GM19043 (cell line): ENCODE results near the gene HMX3.

Experiments
- ATAC-seq: cut with Tn5 transposase; IDR thresholded peaks from one replicate; pipeline ENCODE4 v1.9.1; 2021; ENCODE audit warnings: low read depth; ENCODE audit not compliant: unreplicated experiment

HMX3 gene

GRCh38 chr10:123146894-123147634, 11.3 kb downstream of the HMX3 start:
- no peak for ATAC-seq

DNA sequence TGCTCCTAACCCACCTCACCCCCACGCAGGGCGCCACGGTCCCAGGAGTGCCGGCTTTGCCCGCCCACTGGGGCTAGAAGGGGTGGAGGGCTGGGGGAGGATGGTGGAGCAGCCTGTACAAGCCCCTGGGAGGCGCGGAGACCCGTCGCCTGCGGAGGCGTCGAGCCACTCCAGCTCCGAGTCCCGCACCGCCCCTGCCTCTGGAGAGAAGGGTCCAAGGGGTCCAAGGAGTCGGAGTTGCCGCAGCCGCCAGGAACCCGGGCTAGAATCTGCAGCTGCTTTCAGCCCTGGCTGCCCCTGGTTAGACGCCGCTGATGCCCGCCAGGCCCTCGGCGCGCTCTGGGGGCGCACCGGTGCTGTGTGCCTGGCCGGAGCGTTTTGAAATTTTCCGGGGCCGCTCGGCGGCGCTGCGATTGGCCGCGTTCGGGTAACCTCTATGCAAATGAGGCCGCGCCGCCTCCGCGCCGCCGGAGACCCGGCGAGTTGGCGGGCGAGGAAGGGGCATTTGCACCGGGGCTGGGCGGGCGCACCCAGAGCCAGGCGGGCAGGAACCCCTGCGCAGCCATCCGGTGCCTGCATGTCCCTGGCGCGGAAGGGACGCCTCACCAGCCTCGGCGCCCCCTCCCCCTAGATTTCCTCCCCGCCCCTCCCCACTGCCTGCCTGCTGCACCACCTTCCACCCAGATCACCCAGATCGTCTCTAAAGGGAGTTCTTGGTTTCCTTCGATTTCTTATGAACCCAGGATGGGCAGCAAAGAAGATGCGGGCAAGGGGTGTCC, 12.1 kb downstream of the HMX3 start, which contains the start of gene HMX2:
Gene HMX2, plus strand, starts transcription at position 502 of the 779 bp plus-strand sequence. Its CDS starts 243 bp downstream, at position 745.
- ATAC-seq: no peak

DNA sequence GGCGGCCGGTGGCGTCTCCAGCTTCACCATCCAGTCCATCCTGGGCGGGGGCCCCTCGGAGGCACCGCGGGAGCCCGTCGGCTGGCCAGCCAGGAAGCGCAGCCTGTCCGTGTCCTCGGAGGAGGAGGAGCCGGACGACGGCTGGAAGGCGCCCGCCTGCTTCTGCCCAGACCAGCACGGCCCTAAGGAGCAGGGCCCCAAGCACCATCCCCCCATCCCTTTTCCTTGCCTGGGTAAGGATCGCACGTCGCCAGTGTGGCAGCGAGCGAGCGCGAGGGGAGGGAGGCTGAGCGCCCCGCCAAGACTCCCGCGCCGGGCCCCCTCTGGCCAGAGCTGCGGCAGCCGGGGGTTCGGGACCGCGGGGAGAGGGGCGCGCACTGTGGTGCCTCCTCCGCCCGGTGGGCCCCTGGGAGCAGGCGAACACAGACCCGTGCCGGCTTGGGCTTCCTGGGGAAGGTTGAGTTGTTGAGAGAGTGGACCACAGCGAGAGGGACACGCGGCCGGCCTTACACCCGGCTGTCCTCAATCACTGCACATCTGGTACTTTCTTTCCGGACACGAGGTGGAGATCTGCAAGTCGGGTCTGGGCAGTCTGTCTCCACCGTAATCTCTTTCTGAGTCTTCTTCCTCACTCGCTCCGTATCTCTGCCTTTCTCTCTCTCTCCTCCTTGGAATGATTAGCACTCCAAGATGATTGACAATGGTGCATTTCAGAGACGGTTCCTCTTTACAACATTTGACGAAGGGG, 12.8 kb downstream of the HMX3 start:
- ATAC-seq: no peak

- no peak for ATAC-seq
Measured at GRCh38 chr10:123149162-123149567, 13.4 kb downstream of the HMX3 start.

DNA sequence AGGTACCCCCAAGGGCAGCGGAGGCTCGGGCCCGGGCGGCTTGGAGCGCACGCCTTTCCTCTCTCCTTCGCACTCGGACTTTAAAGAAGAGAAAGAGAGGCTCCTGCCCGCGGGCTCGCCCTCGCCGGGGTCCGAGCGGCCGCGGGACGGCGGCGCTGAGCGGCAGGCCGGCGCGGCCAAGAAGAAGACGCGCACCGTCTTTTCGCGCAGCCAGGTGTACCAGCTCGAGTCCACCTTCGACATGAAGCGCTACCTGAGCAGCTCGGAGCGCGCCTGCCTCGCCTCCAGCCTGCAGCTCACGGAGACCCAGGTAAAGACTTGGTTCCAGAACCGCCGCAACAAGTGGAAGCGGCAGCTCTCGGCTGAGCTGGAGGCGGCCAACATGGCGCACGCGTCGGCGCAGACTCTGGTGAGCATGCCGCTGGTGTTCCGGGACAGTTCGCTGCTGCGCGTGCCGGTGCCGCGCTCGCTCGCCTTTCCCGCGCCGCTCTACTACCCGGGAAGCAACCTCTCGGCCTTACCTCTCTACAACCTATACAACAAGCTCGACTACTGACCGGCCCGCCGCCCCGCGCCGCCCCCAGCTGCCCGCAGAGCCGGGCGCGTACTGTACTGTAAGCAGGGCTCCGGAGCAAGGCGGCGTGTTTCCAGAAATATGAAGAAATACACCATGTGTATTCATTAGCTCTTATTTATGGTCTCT, 13.9 kb downstream of the HMX3 start:
- no peak for ATAC-seq

DNA sequence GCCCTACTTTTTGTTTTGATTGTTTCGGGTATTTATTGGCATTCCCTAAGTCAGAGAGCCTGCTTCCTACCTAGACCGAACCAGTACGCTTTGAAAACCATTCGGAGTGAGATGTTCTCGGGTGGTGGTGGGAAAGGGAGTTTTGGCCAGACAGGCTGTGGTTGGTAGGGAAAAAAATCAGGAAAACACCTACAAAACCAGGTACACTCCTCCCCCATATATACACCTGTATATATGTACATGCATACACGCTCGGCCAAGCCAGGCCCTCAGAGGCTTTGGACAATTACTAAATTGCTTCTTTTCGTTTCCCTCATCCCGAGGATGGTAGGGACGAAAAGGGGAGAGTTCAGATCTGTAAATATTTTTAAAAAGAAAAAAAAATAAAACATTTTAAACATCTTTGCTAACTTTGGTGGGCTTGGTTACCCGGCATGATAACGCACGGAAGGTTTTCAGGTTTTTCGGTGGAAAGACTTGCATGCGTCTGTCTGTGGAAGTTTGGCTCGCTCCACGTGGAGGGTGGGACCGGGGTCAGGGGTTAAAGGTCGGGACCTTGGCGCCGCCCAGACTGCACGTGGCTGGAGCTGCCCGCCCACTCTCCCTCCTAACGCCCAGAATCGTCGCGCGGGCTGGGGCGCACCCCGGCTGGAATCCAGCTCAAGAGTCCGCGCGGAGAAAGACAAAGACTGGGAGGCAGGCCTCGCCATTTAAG, 14.7 kb downstream of the HMX3 start:
- no peak for ATAC-seq

GRCh38 chr10:123150986-123151736, 15.4 kb downstream of the HMX3 start:
- no peak for ATAC-seq

DNA sequence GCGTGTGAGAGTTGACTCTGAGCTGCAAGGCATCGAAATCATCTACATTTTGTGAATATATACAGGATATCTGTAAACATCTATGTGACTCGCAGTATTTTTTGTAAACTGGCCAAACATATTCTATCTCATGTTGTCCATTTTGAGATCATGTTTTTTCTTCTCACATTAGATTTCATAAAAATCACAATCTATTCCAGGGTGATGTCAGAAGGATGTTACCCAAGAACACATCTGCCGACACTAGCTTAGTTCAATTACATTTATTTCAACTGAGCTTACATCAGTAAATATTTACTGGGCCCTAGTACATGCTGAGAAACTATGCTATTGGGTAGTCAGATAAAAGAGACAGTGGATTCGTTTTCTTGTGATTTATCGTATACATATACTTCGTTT, 16.0 kb downstream of the HMX3 start:
- ATAC-seq: no peak

- ATAC-seq: no peak
Measured at GRCh38 chr10:123153486-123154091, 17.8 kb downstream of the HMX3 start.

DNA sequence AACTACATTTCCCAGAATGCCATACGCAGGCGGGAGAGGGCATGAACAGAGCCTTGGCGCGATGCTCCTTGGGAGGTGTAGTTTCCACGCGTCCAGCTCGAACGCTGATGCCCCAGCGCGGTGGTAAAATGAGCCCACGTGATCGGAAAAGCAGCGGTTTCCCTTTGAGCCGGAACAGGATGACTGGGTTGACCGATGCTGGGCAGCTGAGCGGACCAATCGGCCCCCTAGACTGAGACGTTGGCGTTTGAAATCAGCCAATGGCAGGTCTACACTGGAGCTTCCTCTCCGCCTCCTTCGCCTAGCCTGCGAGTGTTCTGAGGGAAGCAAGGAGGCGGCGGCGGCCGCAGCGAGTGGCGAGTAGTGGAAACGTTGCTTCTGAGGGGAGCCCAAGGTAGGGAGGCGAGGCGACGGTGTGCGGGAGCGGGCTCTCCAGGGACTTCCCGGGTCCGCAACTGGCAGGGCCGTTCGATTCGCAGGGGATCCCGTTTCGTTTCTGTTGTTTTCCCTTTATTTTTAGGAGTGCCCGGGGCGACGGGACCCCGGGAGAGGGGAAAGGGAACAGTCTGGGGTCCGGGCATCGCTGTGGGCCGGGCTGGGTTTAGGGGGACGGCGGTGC, 18.4 kb downstream of the HMX3 start, which contains the start of gene BUB3:
Gene BUB3, plus strand, starts transcription at position 311 of the 619 bp plus-strand sequence. CDS start 516 bp downstream, outside the sequence.
- ATAC-seq: peak; percentile 87

DNA sequence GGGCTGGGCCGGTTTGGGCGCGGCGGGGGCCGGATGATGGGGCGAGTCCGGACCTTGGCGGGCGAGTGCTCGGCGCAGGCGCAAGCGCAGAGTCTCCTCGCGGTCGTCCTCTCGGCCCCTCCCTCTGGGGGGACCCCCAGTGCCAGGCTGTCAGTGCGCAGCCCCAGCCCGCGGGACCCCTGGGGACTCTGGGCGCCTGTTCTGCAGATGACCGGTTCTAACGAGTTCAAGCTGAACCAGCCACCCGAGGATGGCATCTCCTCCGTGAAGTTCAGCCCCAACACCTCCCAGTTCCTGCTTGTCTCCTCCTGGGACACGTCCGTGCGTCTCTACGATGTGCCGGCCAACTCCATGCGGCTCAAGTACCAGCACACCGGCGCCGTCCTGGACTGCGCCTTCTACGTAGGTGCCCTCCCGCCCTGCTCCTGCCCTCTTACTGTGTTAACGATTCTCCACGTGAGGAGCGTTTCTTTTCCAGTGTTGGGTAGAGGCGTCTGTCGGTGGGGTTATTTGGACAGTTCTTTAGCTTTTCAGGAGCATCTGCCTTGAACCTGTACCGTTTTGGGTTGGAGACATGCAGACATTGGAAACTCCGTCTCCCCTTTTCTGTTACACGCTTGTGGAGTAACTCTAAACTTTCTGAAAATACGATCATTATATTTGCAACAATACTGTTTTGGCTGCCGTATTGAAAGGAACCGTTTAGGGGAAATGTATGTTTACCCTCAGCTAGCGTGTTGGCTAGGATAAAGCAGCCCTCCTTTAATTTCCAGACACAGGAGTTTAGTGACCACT, 19.1 kb downstream of the HMX3 start:
- peak; percentile 36 for ATAC-seq

GRCh38 chr10:123156078-123156477, 20.3 kb downstream of the HMX3 start:
- ATAC-seq: no peak

GRCh38 chr10:123157210-123157609, 21.4 kb downstream of the HMX3 start:
- no peak for ATAC-seq

DNA sequence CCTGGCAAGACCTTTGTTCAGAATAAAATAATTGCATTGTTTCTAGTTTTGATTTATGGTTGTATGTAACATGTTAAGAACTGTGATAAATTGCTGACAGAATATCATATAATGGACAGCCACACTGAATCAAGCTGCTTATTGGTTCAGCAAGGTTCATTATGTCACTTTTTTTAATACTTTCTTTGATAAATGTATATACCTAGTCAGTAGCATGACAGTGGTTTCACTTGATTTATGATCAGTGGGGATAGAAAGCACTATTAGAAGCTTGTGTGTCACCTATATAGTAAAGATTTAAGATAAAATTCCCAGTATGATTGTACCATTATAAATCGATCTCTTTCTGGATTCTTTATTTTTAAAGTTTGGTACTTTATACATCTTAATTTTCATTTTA, 22.9 kb downstream of the HMX3 start:
- no peak for ATAC-seq

GRCh38 chr10:123160311-123160980, 24.7 kb downstream of the HMX3 start:
- no peak for ATAC-seq

DNA sequence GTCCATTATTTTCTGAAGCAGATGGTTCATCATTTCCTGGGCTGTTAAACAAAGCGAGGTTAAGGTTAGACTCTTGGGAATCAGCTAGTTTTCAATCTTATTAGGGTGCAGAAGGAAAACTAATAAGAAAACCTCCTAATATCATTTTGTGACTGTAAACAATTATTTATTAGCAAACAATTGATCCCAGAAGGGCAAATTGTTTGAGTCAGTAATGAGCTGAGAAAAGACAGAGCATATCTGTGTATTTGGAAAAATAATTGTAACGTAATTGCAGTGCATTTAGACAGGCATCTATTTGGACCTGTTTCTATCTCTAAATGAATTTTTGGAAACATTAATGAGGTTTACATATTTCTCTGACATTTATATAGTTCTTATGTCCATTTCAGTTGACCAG, 28.5 kb downstream of the HMX3 start:
- no peak for ATAC-seq
